Ramos (cell line): Measurements from ENCODE around the gene CCIN.
"Not testable (repeated sequence)": the region's sequence is repeated elsewhere in the genome, so short reads cannot be mapped to it uniquely, and the experiment has no call there.

Source experiments
- in situ Hi-C: fragments of 300-500 bp; cut with MboI; formaldehyde crosslinking; loops from one replicate; pipeline ENCODE4 v1.14.3; 2022; ENCODE audit warnings: low sequenced_read_pairs; ENCODE audit not compliant: unreplicated experiment

The CCIN gene

DNA sequence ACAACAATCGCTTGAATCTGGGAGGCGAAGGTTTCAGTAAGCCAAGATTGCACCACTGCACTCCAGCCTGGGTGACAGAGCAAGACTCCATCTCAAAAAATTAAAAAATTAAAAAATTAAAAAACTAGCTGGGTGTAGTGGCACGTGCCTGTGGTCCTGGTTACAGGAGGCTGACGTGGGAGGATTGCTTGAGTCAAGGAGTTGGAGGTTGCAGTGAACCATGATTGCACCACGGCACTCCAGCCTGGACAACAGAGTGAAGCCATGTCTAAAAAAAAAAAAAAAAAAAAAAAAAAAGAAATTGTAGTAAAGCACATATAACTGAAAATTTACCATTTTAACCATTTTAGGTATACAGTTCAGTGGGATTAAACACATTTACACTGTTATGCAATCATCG is 13.1 kb upstream of the CCIN start:
- in situ Hi-C loops, result no loop called here

DNA sequence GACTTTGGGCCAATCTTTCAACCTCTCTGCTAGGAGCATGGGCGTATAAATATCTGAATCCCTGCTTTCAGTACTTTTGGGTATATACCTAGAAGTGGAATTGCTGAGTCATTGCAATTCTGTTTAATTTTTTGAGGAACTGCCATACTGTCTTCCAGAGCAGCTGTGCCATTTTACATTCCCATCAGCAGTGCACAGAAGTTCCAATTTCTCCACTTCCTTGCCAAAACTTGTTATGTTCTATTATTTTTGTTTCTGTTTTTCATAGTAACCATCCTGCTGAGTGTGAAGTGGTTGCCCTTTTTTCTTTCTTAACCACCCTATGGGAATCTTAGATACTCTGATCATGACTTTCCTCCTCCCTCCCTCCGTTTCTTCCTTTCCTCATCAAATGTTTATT is 11.1 kb upstream of the CCIN start:
- in situ Hi-C loops, result no loop called here

DNA sequence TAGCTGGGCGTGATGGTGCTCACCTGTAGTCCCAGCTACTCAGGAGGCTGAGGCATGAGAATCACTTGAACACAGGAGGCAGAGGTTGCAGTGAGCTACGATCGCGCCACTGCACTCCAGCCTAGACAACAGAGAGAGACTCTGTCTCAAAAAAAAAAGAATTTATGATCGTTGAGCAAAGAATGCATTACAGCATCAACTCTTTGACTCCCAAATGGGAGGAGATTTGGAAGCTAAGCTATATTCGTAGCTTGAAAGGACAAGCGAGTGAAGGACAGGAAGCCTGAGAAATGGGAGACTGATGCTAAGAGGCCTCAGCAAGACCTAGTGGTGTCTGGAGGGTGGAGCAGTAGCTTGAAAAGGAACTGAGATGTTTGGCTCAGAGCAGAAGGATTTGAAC is 10.3 kb upstream of the CCIN start:
- in situ Hi-C loops, result no loop called here

DNA sequence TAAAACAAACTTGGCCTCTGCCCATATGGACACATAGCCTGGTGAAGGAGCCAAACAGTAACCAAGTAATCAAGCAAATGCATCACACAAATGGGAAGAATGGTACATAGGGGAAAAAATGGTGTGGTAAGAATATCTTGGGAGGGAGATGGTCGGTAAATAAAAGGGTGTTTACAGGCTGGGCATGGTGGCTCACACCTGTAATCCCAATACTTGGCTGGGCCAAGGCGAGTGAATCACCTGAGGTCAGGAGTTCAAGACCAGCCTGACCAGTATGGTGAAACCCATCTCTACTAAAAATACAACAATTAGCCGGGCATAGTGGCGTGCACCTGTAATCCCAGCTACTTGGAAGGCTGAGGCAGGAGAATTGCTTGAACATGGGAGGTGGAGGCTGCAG is 9.7 kb upstream of the CCIN start:
- in situ Hi-C loops, result not testable (repeated sequence)

DNA sequence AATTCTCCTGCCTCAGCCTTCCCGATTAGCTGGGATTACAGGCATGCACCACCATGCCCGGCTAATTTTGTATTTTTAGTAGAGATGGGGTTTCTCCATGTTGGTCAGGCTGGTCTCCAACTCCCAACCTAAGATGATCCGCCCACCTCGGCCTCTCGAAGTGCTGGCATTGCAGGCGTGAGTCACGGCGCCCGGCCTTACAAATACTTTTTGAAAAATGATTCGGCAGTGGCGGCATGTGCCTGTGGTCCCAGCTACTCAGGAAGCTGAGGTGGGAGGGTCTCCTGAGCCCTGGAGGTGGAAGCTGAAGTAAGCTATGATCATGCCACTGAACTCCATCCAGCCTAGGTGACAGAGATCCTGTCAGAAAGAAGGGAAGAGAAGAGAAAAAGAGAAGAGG is 9.1 kb upstream of the CCIN start:
- in situ Hi-C loops, result not testable (repeated sequence)

DNA sequence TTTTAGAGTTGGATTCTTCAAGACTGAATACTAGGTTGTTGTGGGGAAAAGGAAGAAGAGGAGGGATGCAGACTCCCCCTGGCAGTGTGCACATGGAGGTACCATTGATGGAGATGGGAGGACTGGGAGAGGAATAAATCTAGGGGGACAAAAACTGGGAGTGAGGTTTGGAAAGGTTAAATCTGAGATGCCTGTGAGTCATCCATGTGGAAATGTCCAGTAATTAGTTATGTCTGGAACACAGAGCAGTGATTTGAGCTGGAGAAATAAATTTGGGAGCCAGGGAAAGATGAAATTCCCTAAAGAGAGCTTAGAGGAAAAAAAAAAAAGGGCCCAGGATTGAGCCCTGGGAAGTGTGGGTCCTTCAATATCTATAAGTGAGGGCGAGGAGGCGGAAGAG is 8.0 kb upstream of the CCIN start:
- in situ Hi-C loops, result no loop called here

DNA sequence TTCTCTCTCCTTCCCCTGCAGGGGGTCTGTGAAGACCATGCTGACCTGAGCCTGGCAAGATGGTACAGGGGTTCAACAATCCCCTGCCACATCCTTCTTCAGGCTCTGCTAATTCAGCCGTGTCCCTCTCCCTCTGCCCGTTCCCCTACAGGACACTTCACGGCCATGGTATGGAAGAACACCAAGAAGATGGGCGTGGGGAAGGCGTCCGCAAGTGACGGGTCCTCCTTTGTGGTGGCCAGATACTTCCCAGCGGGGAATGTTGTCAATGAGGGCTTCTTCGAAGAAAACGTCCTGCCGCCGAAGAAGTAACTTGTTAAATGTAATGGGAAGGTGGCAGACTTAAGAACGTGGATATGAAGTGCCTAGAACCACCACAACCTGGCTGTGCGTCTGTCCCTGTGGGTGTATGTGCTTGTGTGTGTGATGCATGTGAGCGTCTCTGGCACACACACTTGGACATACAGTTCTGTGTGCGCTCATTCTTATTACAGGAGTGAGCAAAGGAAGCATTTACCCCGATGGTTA is 6.9 kb upstream of the CCIN start:
- in situ Hi-C loops, result no loop called here

DNA sequence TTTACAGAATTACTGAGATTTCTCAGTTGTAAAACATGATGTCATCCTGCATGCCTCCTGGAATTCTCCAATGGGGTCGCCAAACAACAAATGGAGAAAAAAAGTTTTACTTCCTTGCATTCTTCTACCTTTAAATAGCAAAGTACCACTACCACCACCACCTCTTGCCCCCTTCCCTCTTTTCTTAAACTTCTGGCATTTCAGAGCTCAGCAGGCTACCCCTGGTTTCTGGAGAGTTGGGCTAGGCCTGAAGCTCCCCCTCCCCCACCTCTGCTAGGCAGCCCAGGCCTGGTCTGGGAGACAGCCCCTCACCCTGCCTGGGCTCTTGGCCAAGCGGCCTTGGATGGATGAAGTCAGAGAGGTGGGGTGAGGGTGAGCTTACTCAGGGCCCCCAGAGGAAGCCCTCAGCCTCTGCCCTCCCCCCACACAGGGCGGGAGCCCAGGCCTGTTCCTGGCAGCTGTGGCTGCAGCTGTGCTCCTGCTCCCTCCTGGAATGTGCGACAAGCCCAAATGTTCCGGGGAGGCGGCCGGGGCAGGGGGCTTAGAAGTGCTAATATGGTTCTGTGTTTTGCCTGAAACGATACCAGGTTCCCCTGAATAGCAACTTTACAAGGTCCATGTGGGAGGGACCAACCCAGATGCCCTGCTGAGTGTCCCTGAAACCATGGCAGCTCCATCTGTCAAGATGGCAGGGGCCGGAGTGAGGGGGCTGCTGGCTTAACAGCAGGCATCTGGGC is 6.0 kb upstream of the CCIN start:
- in situ Hi-C loops, result no loop called here

DNA sequence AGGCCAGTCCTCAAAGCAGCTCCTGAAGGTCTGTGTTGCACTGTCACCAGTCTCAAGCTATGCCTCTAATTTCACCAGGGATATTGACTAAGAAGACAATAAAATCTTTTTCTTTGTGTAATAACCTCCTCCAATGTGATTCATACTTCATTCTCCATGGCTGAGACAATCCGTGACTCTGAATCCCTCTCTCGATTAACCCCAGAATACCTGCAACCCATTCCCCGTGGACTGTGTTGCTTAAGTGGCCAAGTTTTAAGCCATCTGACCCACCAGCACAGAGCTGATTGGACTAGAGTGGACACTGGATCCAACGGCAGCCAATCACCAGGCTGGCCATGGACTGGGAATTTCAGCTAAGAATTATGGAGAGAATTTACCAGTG is 5.4 kb upstream of the CCIN start:
- in situ Hi-C loops, result no loop called here

DNA sequence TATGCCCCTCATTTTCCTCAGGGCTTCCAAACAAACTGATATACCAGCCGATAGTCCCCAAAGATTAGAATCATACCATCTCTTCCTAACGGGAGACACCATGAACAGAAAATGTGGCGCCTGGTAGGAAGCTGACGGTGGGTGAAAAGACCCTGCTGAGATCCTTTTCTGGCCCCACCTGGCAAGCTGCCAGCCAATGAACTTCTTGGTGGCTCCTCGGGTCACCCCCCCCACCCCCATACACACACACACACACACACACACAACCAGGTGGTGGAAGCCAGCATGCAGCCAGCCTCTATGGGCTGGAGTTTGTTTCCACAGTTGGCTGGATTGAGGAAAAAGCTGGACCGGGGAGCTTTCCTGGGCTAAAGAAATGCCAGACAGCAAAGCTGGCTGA is 4.8 kb upstream of the CCIN start:
- in situ Hi-C loops, result no loop called here

DNA sequence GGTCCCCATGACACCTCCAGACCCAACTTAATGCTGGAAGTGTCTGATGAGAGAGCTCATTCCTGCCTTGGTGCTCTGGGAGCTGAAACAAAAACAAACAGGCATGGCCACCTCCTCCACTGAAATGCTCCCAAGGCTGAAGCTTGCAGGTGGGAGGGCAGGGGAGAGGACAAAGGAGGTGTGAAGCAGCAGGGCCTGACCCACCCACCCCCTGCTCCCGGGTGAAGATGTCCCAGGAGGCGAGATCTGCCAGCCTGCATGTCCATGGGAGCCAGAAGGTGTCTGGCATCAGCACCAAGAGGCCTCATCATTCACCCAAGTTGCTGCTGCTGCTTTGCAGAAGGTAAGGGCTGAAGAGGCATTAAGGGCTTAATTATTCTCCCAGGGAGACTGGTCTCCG is 4.2 kb upstream of the CCIN start:
- in situ Hi-C loops, result loop anchor here (5.0 kb wide), 1 partner anchor 58 kb away; no protein-coding TSS in a partner anchor

DNA sequence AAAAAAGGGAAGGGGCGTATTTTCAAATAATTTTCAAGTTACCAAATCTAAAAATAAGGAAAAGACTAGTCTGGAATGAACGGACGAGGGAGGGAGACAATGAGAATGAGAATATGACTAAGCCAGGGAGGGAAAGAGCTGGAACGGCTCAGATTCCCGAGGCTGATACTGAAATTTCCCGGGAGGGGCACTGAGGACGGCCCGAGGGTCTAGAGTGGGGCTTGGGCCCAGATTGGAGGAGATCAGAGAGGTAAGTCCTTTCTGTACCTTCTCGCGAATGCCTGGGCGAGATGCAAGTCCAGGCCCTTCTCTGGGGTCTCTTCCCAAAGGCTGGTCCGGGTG is 3.4 kb upstream of the CCIN start:
- in situ Hi-C loops, result loop anchor here (5.0 kb wide), 1 partner anchor 58 kb away; no protein-coding TSS in a partner anchor

DNA sequence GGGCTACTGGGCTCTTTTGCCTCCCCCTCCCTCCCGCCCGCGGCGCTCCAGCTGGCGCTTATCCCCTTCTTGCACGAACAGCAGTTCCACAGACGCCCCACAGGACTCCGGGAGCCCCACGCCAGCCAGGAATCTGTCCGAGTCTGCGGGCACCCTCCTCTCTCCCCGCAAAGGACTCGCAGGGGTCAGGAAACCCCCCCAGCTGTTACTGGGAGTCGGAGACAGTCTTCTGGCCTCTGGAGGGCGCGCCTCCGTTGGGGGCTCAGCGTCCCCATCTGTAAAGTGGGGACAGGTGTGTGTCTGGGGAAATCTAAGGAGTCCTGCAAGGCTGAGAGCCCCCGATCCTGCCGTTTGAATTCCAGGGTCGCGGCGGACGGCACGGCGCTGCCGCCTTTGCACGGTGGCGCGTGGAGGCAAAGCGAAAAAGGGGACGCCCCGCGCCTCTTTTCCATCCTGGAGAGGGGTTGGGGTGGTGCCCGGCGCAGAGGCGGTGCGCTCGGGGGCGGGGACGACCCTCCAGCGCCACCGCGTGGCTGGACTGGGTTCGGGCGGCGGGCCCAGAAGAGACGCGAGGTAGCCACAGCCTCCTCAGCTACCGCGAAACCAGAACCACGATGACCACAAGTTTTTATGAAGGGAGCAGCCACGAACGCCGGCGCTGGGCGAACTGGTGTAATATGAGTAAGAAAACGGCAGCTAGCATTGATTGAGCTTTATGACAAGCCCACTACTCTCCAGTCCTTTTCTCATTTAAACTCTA is 2.8 kb upstream of the CCIN start:
- in situ Hi-C loops, result loop anchor here (5.0 kb wide), 1 partner anchor 59 kb away; no protein-coding TSS in a partner anchor

DNA sequence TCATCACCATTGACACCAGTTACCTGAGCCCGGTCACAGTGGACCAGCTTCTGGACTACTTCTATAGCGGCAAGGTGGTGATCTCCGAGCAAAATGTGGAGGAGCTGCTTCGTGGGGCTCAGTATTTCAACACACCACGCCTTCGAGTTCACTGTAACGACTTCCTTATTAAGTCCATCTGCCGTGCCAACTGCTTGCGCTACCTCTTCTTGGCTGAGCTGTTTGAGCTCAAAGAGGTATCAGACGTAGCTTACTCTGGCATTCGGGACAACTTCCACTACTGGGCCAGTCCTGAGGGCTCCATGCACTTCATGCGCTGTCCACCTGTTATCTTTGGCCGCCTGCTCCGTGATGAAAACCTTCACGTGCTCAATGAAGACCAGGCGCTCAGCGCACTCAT is 520 bp downstream of the CCIN start:
- in situ Hi-C loops, result loop anchor here (5.0 kb wide), 1 partner anchor 62 kb away; no protein-coding TSS in a partner anchor

DNA sequence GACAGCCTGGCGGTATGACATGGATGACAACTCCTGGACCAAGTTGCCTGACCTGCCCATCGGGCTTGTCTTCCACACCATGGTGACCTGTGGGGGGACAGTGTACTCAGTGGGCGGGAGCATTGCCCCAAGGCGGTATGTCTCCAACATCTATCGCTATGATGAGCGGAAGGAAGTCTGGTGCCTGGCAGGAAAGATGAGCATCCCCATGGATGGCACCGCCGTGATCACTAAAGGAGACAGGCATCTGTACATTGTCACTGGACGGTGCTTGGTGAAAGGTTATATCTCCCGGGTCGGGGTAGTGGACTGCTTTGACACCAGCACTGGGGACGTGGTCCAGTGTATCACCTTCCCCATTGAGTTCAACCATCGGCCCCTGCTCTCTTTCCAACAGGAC is 1.3 kb downstream of the CCIN start:
- in situ Hi-C loops, result no loop called here

DNA sequence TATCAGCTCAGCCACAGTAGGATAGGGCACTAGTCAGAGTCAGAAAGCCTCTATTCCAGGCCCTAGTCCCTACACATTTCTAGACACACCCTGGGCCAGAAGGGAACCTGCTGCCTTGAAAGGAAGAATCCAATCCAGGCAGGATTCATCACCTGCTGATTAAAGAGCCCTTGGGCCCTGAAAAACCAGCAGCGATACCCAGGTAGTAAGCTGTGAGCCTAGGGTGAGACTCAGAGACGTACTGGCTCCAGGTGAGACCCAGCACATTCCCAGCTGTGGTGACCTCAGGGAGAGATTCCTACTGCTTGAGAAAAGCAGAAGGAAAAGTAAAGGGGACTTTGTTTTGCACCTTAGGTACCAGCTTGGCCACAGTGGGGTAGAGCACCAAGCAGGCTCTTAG is 4.7 kb downstream of the CCIN start:
- in situ Hi-C loops, result no loop called here

DNA sequence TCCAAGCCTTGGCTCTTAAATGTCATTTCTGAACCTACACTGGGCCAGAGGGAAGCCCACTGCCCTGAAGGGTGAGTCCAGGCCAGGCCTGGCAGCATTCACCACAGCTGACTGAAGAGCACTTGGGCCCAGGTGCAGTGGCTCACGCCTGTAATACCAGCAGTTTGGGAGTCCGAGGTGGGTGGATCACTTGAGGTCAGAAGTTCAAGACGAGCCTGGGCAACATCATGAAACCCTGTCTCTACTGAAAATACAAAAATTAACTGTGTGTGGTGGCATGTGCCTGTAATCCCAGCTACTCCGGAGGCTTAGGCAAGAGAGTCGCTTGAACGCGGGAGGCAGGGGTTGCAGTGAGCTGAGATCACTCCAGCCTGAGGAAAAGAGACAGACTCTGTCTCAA is 5.1 kb downstream of the CCIN start:
- in situ Hi-C loops, result no loop called here

DNA sequence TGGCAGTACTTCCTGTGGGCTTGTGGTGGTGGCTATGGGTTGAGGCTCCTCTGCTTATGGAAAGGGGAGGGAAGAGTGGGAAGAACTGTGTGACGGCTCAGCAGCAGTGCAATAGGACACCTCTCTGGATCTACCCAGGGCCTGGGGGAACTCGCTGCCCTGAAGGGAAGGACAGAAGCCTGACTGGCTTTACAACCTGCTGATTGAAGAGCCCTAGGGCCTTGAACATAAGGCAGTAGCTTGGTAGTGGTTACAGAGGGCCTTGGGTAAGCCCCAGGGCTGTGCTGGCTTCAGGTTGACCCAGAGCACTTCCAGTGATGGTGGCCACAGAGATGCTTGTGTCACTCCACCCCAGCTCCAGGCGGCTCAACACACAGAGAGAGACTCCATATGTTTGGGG is 5.5 kb downstream of the CCIN start:
- in situ Hi-C loops, result no loop called here

DNA sequence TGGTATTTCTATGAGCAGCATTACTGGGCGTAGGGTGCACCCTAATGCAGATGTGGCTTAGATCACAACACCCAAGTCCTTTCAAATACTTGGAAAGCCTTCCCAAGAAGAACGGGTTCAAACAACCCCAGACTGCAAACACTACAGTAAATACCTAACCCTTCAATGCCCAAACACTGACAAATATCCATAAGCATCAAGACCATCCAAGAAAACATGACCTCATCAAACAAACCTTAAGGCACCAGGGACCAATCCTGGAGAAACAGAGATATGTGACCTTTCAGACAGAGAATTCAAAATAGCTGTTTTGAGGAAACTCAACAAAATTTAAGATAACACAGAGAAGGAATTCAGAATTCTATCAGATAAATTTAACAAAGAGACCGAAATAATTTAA is 6.0 kb downstream of the CCIN start:
- in situ Hi-C loops, result not testable (repeated sequence)

DNA sequence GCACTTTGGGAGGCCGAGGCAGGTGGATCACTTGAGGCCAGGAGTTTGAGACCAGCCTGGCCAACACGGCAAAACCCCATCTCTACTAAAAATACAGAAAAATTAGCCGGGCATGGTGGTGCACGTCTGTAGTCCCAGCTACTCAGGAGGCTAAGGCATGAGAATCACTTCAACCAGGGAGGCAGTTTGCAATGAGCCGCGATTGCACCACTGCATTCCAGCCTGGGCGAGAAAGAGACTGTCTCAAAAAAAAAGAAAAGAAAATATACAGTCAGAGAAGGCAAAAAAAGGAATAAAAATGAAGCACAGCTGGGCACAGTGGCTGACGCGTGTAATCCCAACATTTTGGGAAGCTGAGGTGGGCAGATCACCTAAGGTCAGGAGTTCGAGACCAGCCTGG is 7.3 kb downstream of the CCIN start:
- in situ Hi-C loops, result not testable (repeated sequence)

DNA sequence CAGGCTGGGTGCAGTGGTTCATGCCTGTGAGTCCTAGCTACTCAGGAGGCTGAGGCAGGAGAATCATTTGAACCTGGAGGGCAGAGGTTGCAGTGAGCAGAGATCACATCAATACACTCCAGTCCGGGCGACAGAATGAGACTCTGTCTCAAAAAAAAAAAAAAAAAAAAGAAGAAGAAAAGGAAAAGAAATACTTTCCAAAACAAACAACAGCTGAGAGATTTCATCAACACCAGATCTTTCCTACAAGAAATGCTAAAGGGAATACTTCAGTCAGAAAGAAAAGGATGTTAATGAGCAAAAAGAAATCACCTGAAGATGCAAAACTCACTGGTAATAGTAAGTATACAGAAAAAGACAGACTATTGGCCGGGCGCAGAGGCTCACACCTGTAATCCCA is 8.4 kb downstream of the CCIN start:
- in situ Hi-C loops, result no loop called here

DNA sequence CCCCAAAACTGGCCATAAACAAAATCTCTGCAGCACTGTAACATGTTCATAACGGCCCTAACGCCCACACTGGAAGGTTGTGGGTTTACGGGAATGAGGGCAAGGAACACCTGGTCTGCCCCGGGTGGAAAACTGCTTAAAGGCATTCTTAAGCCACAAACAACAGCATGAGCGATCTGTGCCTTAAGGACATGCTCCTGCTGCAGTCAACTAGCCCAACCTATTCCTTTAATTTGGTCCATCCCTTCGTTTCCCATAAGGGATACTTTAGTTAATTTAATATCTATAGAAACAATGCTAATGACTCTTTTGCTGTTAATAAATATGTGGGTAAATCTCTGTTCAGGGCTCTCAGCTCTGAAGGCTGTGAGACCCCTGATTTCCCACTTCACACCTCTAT is 11.1 kb downstream of the CCIN start:
- in situ Hi-C loops, result not testable (repeated sequence)
